Smooth muscle cell (in vitro differentiated cells): ENCODE measurements around the gene HSPA4L. TPM values are rescaled to one million over a fixed set of nuclear protein-coding genes. Genes with fewer than 3 reads are reported as not detected.
A peak's percentile ranks its signal among the peaks of the same experiment; 100 is the strongest.

Experiments used
- DNase-seq: peaks from one replicate; lab custom pipeline; 2025; ENCODE audit not compliant: unreplicated experiment; lab: John Stamatoyannopoulos, UW
- H2AFZ ChIP-seq: fragments of 200-600 bp; sonication (generic); 2 replicates; pipeline ENCODE4 v1.6.0; 2016; ENCODE audit warnings: antibody characterized with exemption, low read depth, mild to moderate bottlenecking
- H3F3A ChIP-seq: fragments of 200-600 bp; sonication (generic); 2 replicates; pipeline ENCODE4 v1.6.0; 2017; ENCODE audit warnings: antibody characterized with exemption, low read depth
- H3K27ac ChIP-seq: fragments of 200-600 bp; sonication (generic); 2 replicates; pipeline ENCODE4 v1.5.1; 2016; ENCODE audit warnings: low read depth, mild to moderate bottlenecking
- H3K27me3 ChIP-seq: fragments of 200-600 bp; sonication (generic); 2 replicates; pipeline ENCODE4 v1.6.1; 2016; ENCODE audit warnings: low read depth, mild to moderate bottlenecking
- H3K36me3 ChIP-seq: fragments of 200-600 bp; sonication (generic); 2 replicates; pipeline ENCODE4 v1.5.1; 2016; ENCODE audit warnings: low read depth
- H3K4me1 ChIP-seq: fragments of 200-600 bp; sonication (generic); 2 replicates; pipeline ENCODE4 v1.5.1; 2016; ENCODE audit warnings: low read depth
- H3K4me2 ChIP-seq: fragments of 200-600 bp; sonication (generic); 2 replicates; pipeline ENCODE4 v1.6.0; 2016; ENCODE audit warnings: mild to moderate bottlenecking
- H3K4me3 ChIP-seq: fragments of 200-600 bp; sonication (generic); 2 replicates; pipeline ENCODE4 v1.5.1; 2016; ENCODE audit warnings: mild to moderate bottlenecking
- H3K79me2 ChIP-seq: fragments of 200-600 bp; sonication (generic); 2 replicates; pipeline ENCODE4 v1.6.0; 2016; ENCODE audit warnings: low read depth, mild to moderate bottlenecking
- H3K9ac ChIP-seq: fragments of 200-600 bp; sonication (generic); 2 replicates; pipeline ENCODE4 v1.6.0; 2016; ENCODE audit warnings: low read depth
- H3K9me3 ChIP-seq: fragments of 200-600 bp; sonication (generic); replicated peaks from 2 replicates; pipeline ENCODE4 v1.5.1; 2016; ENCODE audit warnings: low read depth
- H4K20me1 ChIP-seq: fragments of 200-600 bp; sonication (generic); 2 replicates; pipeline ENCODE4 v1.6.0; 2016; ENCODE audit warnings: low read depth
- WGBS: methylation state at CpG from one replicate; pipeline ENCODE4 v1.1.7; 2016; ENCODE audit warnings: low lambda C conversion rate; 5-methylcytosine and 5-hydroxymethylcytosine counted together
- polyA plus RNA-seq: library from polyadenylated mRNA; unstranded; fragments of >200 nt; fragmentation: Nextera tagmentation; extraction: Ambion mirVana; gene quantifications from 2 replicates; pipeline ENCODE4 v1.2.1, GENCODE V29; 2016
- total RNA-seq: library from RNA; depleted of rRNA; stranded (reverse); fragments of >200 nt; gene quantifications from 2 replicates; pipeline ENCODE4 v1.2.3, GENCODE V29; 2014
- TF ChIP-seq, protein P1 (sequence below): fragments of 200-600 bp; sonication (generic); IDR thresholded peaks from 2 replicates; pipeline ENCODE4 v1.5.1; 2017; ENCODE audit warnings: borderline replicate concordance, mild to moderate bottlenecking, antibody characterized with exemption; ENCODE audit not compliant: insufficient read depth, poor library complexity, severe bottlenecking

HSPA4L gene
- total and polyA plus RNA-seq, 2 experiments from 2014 or later = 0.95 to 5.0 TPM

DNA sequence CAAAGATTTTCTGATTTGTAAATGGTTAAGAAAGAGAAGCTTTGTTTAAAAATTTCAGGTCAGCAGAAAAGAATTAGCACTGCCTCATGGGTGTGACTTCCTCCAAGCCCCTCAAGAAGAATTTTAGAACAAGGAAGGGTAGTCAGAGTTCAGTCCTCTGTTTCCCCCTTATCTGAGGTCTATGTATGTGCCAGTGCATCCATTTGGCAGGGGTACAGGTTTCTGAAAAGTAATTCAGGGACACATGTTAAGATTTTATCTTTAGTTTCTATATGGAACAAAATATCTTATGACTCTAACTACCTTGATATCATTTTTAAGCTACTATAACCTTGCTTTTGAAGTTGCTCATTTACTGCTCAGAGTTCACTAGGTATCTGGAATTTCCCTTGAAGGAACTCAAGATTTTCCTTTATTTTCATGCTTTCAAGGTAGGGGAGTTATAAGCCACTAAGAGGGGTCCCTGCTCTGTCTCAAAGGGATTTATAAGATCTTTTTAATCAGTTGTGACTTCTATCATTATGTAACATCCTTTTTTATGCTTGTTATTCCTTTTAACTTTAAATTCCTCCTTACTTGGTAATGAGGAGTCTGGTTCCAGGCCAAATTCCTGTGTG, 74.2 kb downstream of the HSPA4L start:
- Histone ChIP-seq H3F3A (no peaks in the 10 kb centered on the region), H3K9me3 (no peaks in the 10 kb centered on the region), H3K4me1 (peaks cover 8% of the 10 kb centered on the region), H2AFZ (no peak overlapping the region), H3K79me2 (peaks cover 3% of the 10 kb centered on the region), H4K20me1 (no peaks in the 10 kb centered on the region), H3K9ac (no peak overlapping the region), H3K27ac (peak overlapping the region; percentile 63), H3K4me3 (no peak overlapping the region), H3K36me3 (no peaks in the 10 kb centered on the region), H3K4me2 (no peak overlapping the region), H3K27me3 (no peaks in the 10 kb centered on the region)
- DNase-seq = no peak
- TF ChIP-seq, protein P1, sequence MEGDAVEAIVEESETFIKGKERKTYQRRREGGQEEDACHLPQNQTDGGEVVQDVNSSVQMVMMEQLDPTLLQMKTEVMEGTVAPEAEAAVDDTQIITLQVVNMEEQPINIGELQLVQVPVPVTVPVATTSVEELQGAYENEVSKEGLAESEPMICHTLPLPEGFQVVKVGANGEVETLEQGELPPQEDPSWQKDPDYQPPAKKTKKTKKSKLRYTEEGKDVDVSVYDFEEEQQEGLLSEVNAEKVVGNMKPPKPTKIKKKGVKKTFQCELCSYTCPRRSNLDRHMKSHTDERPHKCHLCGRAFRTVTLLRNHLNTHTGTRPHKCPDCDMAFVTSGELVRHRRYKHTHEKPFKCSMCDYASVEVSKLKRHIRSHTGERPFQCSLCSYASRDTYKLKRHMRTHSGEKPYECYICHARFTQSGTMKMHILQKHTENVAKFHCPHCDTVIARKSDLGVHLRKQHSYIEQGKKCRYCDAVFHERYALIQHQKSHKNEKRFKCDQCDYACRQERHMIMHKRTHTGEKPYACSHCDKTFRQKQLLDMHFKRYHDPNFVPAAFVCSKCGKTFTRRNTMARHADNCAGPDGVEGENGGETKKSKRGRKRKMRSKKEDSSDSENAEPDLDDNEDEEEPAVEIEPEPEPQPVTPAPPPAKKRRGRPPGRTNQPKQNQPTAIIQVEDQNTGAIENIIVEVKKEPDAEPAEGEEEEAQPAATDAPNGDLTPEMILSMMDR = no peak

DNA sequence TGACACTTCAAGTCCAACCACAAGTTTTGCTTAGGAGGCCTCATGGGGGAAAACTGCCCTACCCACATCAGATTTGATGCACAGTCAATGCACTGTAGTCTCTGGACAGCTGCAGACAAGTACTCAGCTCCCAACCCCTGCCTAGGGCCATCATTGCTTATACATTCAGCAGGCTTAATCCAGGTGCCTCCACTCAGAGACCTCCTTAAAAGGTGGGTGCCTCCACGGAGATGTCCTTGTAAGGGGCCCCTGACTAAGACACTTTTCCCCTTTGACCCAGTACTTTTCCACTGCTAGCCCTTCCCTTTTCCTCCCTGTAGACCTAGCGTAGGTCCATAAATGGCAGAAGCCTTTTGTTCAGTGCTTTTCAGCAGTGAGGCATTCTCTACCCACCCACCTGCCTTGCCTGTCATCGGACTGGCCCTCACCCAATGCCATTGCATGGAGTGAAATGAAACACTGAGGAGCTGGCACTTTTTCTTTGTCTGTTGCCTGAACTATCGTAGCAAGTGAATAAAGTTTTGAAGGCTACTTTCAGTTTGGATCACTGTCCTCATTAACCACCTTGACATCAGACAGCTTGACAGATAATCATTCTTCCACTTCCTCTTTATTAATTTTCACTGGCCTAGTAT, 74.8 kb downstream of the HSPA4L start:
- Histone ChIP-seq H3K27me3 (no peaks in the 10 kb centered on the region), H3K9ac (peak overlapping the region; percentile 2), H3K9me3 (no peaks in the 10 kb centered on the region), H3K4me1 (peaks cover 8% of the 10 kb centered on the region), H3K36me3 (no peaks in the 10 kb centered on the region), H3K27ac (peak overlapping the region; percentile 63), H3K79me2 (peaks cover 3% of the 10 kb centered on the region), H3F3A (no peaks in the 10 kb centered on the region), H3K4me3 (no peak overlapping the region), H2AFZ (no peak overlapping the region), H3K4me2 (peak overlapping the region; percentile 10), H4K20me1 (no peaks in the 10 kb centered on the region)
- 73% methylated on average over 4 of the region's 4 CpGs for WGBS
- DNase-seq = no peak
- TF ChIP-seq, protein P1 = no peak

GRCh38 chr4:127857641-127858040, 75.5 kb downstream of the HSPA4L start:
- whole genome bisulfite sequencing = 61% methylated on average over 1 of the region's 1 CpG
- no peaks in the 10 kb centered on the region for H3K36me3 ChIP-seq
- peaks cover 3% of the 10 kb centered on the region for H3K79me2 ChIP-seq
- peak overlapping the region; percentile 63 for H3K27ac ChIP-seq
- peaks cover 8% of the 10 kb centered on the region for H3K4me1 ChIP-seq
- H4K20me1 ChIP-seq = no peaks in the 10 kb centered on the region
- H3K9ac ChIP-seq = no peak overlapping the region
- H3K4me2 ChIP-seq = peak overlapping the region; percentile 10
- no peaks in the 10 kb centered on the region for H3K9me3 ChIP-seq
- DNase-seq = no peak
- TF ChIP-seq, protein P1 = no peak
- no peak overlapping the region for H2AFZ ChIP-seq
- H3F3A ChIP-seq = no peaks in the 10 kb centered on the region
- H3K27me3 ChIP-seq = no peaks in the 10 kb centered on the region
- no peak overlapping the region for H3K4me3 ChIP-seq

- no peak overlapping the region for H3K27ac ChIP-seq
- no peak overlapping the region for H2AFZ ChIP-seq
- H3K4me2 ChIP-seq = no peak overlapping the region
- no peaks in the 10 kb centered on the region for H3K9me3 ChIP-seq
- H3K4me1 ChIP-seq = peaks cover 5% of the 10 kb centered on the region
- H3F3A ChIP-seq = peaks cover 5% of the 10 kb centered on the region
- no peaks in the 10 kb centered on the region for H3K36me3 ChIP-seq
- no peak overlapping the region for H3K9ac ChIP-seq
- no peak for DNase-seq
- no peaks in the 10 kb centered on the region for H4K20me1 ChIP-seq
- 77% methylated on average over 2 of the region's 2 CpGs for WGBS
- TF ChIP-seq, protein P1 = no peak
- H3K27me3 ChIP-seq = no peaks in the 10 kb centered on the region
- no peak overlapping the region for H3K4me3 ChIP-seq
- H3K79me2 ChIP-seq = no peaks in the 10 kb centered on the region
Measured at GRCh38 chr4:127868196-127868595, 86.1 kb downstream of the HSPA4L start.
